Measurements from ENCODE around the gene BRD7. TPM values are rescaled to one million over a fixed set of nuclear protein-coding genes. Genes with fewer than 3 reads are reported as not detected.

Gene BRD7
- total RNA-seq, 4 donors from 2014 or later = 27.8 to 46.2 (median 36.8) TPM

- DNase-seq = no peak
- H3K27me3 ChIP-seq = no peaks in the 10 kb centered on the region
- no peak overlapping the region for H3K4me3 ChIP-seq
- TF ChIP-seq POLR2A (IDR thresholded peaks at IDR 0.05) = no peak
- no peak for TF ChIP-seq CTCF (IDR thresholded peaks at IDR 0.05)
- H3K9me3 ChIP-seq = no peaks in the 10 kb centered on the region
- no peaks in the 10 kb centered on the region for H3K4me1 ChIP-seq
- peaks cover 0 to 84% (median 0%) of the 10 kb centered on the region in 3 donors for H3K36me3 ChIP-seq
- no peak overlapping the region for H3K27ac ChIP-seq
These were observed 46.5 kb downstream of the BRD7 start for GRCh38 chr16:50322333-50322732.

- no peak overlapping the region for H3K4me3 ChIP-seq
- H3K36me3 ChIP-seq = peaks cover 0 to 94% (median 0%) of the 10 kb centered on the region in 3 donors
- H3K27ac ChIP-seq = no peak overlapping the region
- no peaks in the 10 kb centered on the region for H3K27me3 ChIP-seq
- no peaks in the 10 kb centered on the region for H3K9me3 ChIP-seq
- TF ChIP-seq CTCF (IDR thresholded peaks at IDR 0.05) = no peak
- TF ChIP-seq POLR2A (IDR thresholded peaks at IDR 0.05) = no peak
- no peaks in the 10 kb centered on the region for H3K4me1 ChIP-seq
- no peak for DNase-seq
These were observed 48.5 kb downstream of the BRD7 start for GRCh38 chr16:50320310-50320709.

GRCh38 chr16:50318796-50319578 lies 49.8 kb downstream of the BRD7 start:
- Histone ChIP-seq H3K9me3 (no peaks in the 10 kb centered on the region), H3K36me3 (peaks cover 0 to 94% (median 0%) of the 10 kb centered on the region in 3 donors), H3K4me3 (no peak overlapping the region), H3K27ac (no peak overlapping the region), H3K27me3 (no peaks in the 10 kb centered on the region), H3K4me1 (no peaks in the 10 kb centered on the region)
- DNase-seq = no peak
- TF ChIP-seq CTCF (IDR thresholded peaks at IDR 0.05) (no peak), POLR2A (IDR thresholded peaks at IDR 0.05) (no peak)

GRCh38 chr16:50316848-50317630 lies 51.7 kb downstream of the BRD7 start:
- no peaks in the 10 kb centered on the region for H3K9me3 ChIP-seq
- no peak overlapping the region for H3K27ac ChIP-seq
- TF ChIP-seq CTCF (IDR thresholded peaks at IDR 0.05) = no peak
- no peak for TF ChIP-seq POLR2A (IDR thresholded peaks at IDR 0.05)
- no peak overlapping the region for H3K4me3 ChIP-seq
- H3K36me3 ChIP-seq = peaks cover 0 to 91% (median 0%) of the 10 kb centered on the region in 3 donors
- H3K4me1 ChIP-seq = no peaks in the 10 kb centered on the region
- H3K27me3 ChIP-seq = no peaks in the 10 kb centered on the region
- DNase-seq = no peak

- TF ChIP-seq CTCF (IDR thresholded peaks at IDR 0.05) (no peak), POLR2A (IDR thresholded peaks at IDR 0.05) (no peak)
- H3K36me3 ChIP-seq = peaks cover 0 to 85% (median 0%) of the 10 kb centered on the region in 3 donors
These were observed 52.5 kb downstream of the BRD7 start for GRCh38 chr16:50316102-50316847.

More at GRCh38 chr16:50316102-50316847, 52.5 kb downstream of the BRD7 start:
- Histone ChIP-seq H3K9me3 (no peaks in the 10 kb centered on the region), H3K4me3 (no peak overlapping the region), H3K4me1 (no peaks in the 10 kb centered on the region), H3K27me3 (no peaks in the 10 kb centered on the region), H3K27ac (no peak overlapping the region)
- peak in 1 of 3 donors; percentile 13 for DNase-seq

Measured in Peyer's patch (tissue), 4 donors.